Activated CD4-positive, alpha-beta T cell treated with anti-CD3 and anti-CD28 coated beads, Interleukin-2, amount 10 ng/mL, durations not matched to agents 24 days and 14 days (primary cell): ENCODE measurements around the gene JAML. TPM values are rescaled to one million over a fixed set of nuclear protein-coding genes. Genes with fewer than 3 reads are reported as not detected.
A peak's percentile ranks its signal among the peaks of the same experiment; 100 is the strongest.
"Not testable (repeated sequence)": the region's sequence is repeated elsewhere in the genome, so short reads cannot be mapped to it uniquely, and the experiment has no call there.

ENCODE experiments used
- DNase-seq: peaks from one replicate; pipeline ENCODE4 v3.0.0; 2022
- H3K27ac Mint-ChIP-seq: one replicate; pipeline ENCODE4 v1.8.0; 2022; ENCODE audit warnings: mild to moderate bottlenecking, mixed read lengths
- H3K27me3 Mint-ChIP-seq: one replicate; pipeline ENCODE4 v1.8.0; 2022; ENCODE audit warnings: mixed read lengths
- H3K36me3 Mint-ChIP-seq: one replicate; pipeline ENCODE4 v1.8.0; 2022; ENCODE audit warnings: low read depth, mild to moderate bottlenecking, mixed read lengths
- H3K4me1 Mint-ChIP-seq: one replicate; pipeline ENCODE4 v1.8.0; 2021; ENCODE audit warnings: mixed read lengths
- H3K4me3 Mint-ChIP-seq: one replicate; pipeline ENCODE4 v1.8.0; 2022; ENCODE audit warnings: mild to moderate bottlenecking, moderate library complexity, mixed read lengths
- H3K9me3 Mint-ChIP-seq: one replicate; pipeline ENCODE4 v1.8.0; 2021; ENCODE audit warnings: mixed read lengths
- intact Hi-C: fragments of 100-400 bp; cut with micrococcal nuclease; formaldehyde crosslinking; loops from one replicate; pipeline ENCODE4 v1.15.1; 2023
- total RNA-seq: library from RNA; stranded (reverse); gene quantifications from 2 replicates; pipeline ENCODE4 v1.2.3, GENCODE V29; 2022

The JAML gene
- total RNA-seq, 1 donor from 2014 or later, result 318 TPM

DNA sequence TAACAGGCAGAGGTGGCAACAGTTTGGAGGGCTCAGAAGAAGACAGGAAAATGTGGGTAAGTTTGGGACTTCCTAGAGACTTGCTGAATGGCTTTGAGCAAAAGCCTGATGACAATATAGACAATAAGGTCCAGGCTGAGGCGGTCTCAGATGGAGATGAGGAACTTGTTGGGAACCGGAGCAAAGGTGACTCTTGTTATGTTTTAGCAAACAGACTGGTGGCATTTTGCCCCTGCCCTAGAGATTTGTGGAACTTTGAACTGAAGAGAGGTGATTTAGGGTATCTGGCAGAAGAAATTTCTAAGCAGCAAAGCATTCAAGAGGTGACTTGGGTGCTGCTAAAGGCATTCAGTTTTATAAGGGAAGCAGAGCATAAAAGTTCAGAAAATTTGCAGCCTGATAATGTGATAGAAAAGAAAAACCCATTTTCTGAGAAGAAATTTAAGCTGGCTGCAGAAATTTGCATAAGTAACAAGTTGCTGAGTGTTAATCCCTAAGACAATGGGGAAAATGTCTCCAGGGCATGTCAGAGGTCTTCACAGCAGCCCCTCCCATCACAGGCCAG lies 33.8 kb downstream of the JAML start:
- H3K27ac Mint-ChIP-seq, DNase-seq, intact Hi-C loops, H3K4me1 Mint-ChIP-seq, H3K4me3 Mint-ChIP-seq, H3K9me3 Mint-ChIP-seq: not testable (repeated sequence)
- Mint-ChIP-seq H3K27me3 (peaks cover 19% of the 10 kb centered on the region), H3K36me3 (peaks cover 49% of the 10 kb centered on the region)

DNA sequence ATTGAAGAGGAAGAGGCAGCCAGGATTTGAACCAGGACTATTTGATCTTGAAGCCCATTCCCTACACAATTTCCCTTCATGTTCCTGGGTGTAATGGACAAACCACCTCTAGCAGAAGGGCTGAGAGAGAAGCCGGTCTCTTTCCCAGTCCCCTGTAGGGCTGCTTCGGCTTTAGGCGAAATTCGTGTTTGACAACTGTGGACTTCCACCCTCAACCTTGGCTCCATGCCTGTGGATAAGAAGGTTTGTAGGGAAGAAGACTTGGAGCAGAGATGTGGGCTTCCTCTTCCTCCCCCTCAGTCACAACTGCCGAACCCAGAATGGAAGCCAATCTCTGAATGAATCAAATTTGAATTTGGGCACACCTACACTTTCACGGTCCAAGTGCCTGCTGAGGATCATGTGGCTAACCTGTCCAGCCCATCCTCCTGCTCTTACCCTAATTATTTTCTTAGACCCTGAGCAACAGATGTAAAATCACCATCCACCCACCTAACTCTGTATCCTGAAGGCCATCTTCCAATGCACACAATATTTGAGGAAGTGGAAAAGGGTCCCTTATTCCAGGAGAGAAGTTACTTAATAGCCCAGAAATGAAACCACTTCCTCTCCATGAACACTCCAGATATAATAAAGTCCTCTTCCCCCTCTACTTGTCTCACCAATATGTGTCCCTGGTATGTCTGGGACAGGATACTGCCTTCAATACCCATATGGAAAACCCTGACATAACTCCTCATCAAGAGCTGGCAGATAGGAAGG lies 38.3 kb downstream of the JAML start:
- no peak overlapping the region for H3K27ac Mint-ChIP-seq
- no peaks in the 10 kb centered on the region for H3K9me3 Mint-ChIP-seq
- H3K4me1 Mint-ChIP-seq, result peaks cover 3% of the 10 kb centered on the region
- H3K4me3 Mint-ChIP-seq, result no peak overlapping the region
- peaks cover 40% of the 10 kb centered on the region for H3K27me3 Mint-ChIP-seq
- no peak for DNase-seq
- intact Hi-C loops, result no loop called here
- peaks cover 9% of the 10 kb centered on the region for H3K36me3 Mint-ChIP-seq

- H3K27me3 Mint-ChIP-seq, result peaks cover 39% of the 10 kb centered on the region
- no peak for DNase-seq
- no peaks in the 10 kb centered on the region for H3K36me3 Mint-ChIP-seq
- H3K4me3 Mint-ChIP-seq, result no peak overlapping the region
- no peaks in the 10 kb centered on the region for H3K9me3 Mint-ChIP-seq
- peaks cover 3% of the 10 kb centered on the region for H3K4me1 Mint-ChIP-seq
- intact Hi-C loops, result no loop called here
- no peak overlapping the region for H3K27ac Mint-ChIP-seq
Measured at GRCh38 chr11:118184784-118185579, 39.8 kb downstream of the JAML start.

DNA sequence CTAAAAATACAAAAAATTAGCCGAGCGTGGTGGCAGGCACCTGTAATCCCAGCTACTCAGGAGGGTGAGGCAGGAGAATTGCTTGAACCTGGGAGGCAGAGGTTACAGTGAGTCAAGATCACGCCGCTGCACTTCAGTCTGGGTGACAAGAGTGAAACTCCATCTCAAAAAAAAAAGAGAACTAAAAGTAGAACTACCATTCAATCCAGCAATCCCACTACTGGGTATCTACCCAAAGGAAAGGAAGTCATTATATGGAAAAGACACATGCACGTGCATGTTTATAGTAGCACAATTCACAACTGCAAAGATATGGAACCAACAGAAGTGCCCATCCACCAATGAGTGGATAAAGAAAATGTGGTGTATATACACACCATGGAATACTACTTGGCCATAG lies 41.1 kb downstream of the JAML start:
- H3K4me3 Mint-ChIP-seq, H3K4me1 Mint-ChIP-seq, H3K9me3 Mint-ChIP-seq, H3K27ac Mint-ChIP-seq, DNase-seq, intact Hi-C loops, H3K36me3 Mint-ChIP-seq: not testable (repeated sequence)
- H3K27me3 Mint-ChIP-seq, result peaks cover 32% of the 10 kb centered on the region

DNA sequence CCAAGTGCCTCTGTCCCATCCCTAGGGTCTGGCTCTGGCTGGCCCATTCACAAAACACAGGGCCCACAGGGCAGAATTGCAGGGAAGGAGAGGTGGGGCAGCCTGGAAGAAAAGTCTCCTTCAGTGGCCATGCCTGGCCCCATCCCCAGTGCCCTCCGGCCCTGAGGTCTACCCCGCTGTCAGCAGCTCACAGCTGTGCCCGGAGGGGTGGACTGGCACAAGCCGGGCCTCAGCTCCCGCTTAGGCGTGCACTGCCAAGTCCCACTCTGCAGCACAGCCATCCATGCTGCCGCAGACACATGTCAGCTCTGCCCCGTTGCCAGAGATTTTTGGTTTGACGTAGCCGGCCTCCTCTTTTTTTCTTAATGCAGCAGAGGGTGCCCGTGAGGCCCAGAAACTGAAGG lies 44.5 kb downstream of the JAML start:
- H3K4me1 Mint-ChIP-seq, result peaks cover 2% of the 10 kb centered on the region
- no peak overlapping the region for H3K4me3 Mint-ChIP-seq
- intact Hi-C loops, result no loop called here
- no peaks in the 10 kb centered on the region for H3K9me3 Mint-ChIP-seq
- H3K27me3 Mint-ChIP-seq, result peaks cover 36% of the 10 kb centered on the region
- H3K36me3 Mint-ChIP-seq, result no peaks in the 10 kb centered on the region
- DNase-seq, result no peak
- H3K27ac Mint-ChIP-seq, result no peak overlapping the region

DNA sequence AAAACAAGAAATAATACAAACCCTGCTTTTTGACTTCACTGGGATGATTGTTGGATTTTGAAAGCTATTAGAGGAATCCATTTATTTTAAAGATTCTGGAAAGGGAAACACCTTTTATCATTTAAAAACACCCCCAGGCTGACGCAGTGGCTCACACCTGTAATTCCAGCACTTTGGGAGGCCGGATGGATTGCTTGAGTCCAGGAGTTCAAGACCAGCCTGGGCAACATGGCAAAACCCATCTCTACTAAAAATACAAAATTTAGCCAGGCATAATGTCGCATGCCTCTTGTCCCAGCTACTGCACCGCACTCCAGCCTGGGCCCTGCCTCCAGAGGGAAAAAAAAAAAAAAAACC lies 48.1 kb downstream of the JAML start:
- no peak for DNase-seq
- Mint-ChIP-seq H3K27ac (no peak overlapping the region), H3K4me1 (peaks cover 4% of the 10 kb centered on the region), H3K36me3 (no peaks in the 10 kb centered on the region), H3K27me3 (peaks cover 20% of the 10 kb centered on the region), H3K9me3 (no peaks in the 10 kb centered on the region), H3K4me3 (no peak overlapping the region)
- intact Hi-C loops, result loop anchor here (10.0 kb wide), 1 partner anchor 372 kb away; no protein-coding TSS in a partner anchor

GRCh38 chr11:118175993-118176777 lies 48.6 kb downstream of the JAML start, which contains the start of gene SCN2B:
TSS of gene SCN2B (minus strand) at chr11:118176639. CDS start at chr11:118176431, 208 bp downstream.
- H3K36me3 Mint-ChIP-seq, result no peaks in the 10 kb centered on the region
- no peaks in the 10 kb centered on the region for H3K9me3 Mint-ChIP-seq
- no peak within 1 kb of the TSS for H3K4me3 Mint-ChIP-seq
- H3K27me3 Mint-ChIP-seq, result peaks cover 20% of the 10 kb centered on the region
- intact Hi-C loops, result loop anchor here (10.0 kb wide), 1 partner anchor 371 kb away; no protein-coding TSS in a partner anchor
- DNase-seq, result no peak
- H3K4me1 Mint-ChIP-seq, result peaks cover 8% of the 10 kb centered on the region
- H3K27ac Mint-ChIP-seq, result no peak within 1 kb of the TSS

DNA sequence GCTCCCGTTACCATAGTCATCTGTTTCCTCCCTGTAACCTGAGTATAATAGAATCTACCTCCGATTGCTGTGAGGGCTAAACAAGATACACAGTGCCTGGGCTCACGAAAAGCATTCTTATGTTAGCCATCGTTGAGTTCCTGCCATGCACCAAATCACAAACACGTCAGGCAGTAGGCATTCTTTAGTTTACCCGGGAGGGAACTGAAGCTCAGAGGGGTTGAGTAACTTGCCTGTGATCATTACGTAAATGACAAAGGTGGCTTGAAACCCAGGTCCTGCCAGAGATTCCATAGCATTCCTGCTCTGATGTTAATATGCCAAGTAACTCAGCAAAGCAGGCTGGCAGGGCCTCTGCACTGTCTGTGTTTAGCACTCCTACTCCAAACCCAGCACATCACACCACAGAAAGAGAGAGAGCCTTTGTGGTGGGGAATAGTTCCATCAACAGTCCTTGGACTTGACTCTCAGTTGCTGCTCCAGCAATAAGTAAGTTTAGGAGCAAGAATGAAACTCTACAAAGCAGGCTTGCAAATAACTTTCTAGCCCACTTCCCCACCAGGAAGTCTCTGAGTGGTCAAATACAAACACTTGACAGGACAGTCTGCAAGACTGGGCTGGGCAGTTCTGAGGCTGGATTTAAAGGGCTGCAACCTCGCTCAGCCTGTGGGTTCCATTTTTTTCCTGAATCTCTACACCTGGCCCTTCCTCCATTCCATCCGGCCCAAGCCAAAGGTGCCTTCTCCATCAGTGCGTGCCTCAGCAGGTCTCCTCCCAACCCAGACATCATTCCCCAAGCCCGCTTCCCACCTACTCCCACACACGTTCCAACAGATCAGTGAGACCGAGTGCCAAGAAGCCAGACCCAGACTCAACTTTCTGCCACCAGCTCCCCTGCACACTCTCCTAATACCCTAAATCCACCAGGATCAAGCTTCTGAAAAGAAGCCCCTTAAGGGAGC lies 49.5 kb downstream of the JAML start:
- Mint-ChIP-seq H3K27ac (no peak overlapping the region), H3K27me3 (peaks cover 20% of the 10 kb centered on the region), H3K9me3 (no peaks in the 10 kb centered on the region), H3K36me3 (no peaks in the 10 kb centered on the region), H3K4me1 (peaks cover 8% of the 10 kb centered on the region), H3K4me3 (no peak overlapping the region)
- intact Hi-C loops, result loop anchor here (10.0 kb wide), 1 partner anchor 371 kb away; no protein-coding TSS in a partner anchor
- no peak for DNase-seq

DNA sequence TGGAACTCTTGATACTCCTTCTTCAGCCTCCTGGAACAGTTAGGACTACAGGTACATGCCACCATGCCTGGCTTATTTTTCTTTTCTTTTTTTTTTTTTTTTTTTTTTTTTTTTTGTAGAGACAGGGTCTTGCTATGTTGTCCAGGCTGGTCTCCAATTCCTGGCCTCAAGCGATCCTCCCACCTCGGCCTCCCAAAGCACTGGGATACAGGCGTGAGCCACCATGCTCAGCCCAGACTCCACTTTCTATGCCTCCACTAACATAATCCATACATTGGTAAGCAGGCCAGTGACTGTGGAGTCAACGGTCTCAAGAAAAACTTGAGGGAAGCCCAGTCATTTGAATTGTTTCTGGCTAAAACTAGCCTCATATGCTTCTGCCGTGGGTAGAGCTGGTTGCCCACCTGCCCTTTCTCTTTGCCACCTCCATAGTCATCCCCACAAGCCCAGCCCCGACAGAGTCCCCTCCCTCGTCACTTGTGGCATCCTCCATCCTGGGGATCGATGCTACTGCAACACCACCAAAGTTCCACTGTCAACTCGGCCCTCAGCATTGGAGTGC lies 50.7 kb downstream of the JAML start:
- intact Hi-C loops, result loop anchor here (10.0 kb wide), 1 partner anchor 369 kb away; no protein-coding TSS in a partner anchor
- DNase-seq, result no peak
- Mint-ChIP-seq H3K9me3 (no peaks in the 10 kb centered on the region), H3K27ac (no peak overlapping the region), H3K4me1 (peaks cover 8% of the 10 kb centered on the region), H3K27me3 (peaks cover 21% of the 10 kb centered on the region), H3K36me3 (no peaks in the 10 kb centered on the region), H3K4me3 (no peak overlapping the region)

DNA sequence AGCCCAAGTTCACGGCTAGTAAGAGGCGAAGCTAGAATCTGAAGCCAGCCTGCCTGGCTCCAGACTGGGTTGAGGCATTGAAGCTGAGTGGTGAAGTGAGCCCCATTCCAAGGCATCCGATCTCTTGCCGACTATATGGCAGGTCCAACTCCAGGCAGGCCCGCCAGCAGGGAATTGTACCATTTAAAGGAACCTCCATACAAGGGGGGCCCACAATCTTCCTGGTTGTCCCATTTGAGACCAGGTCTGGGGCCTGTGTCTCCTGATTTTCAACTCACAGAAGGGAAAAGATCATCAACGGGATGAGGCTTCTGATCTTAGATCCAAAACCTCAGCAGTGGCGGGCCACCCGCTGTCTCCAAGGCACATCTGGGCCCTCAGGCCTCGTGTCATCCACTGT lies 52.5 kb downstream of the JAML start:
- Mint-ChIP-seq H3K27me3 (peaks cover 20% of the 10 kb centered on the region), H3K36me3 (no peaks in the 10 kb centered on the region), H3K27ac (no peak overlapping the region), H3K9me3 (no peaks in the 10 kb centered on the region), H3K4me1 (peaks cover 8% of the 10 kb centered on the region), H3K4me3 (no peak overlapping the region)
- intact Hi-C loops, result loop anchor here (10.0 kb wide), 1 partner anchor 368 kb away; no protein-coding TSS in a partner anchor
- no peak for DNase-seq

- intact Hi-C loops, result loop anchor here (1.0 to 10.0 kb wide), 2 partner anchors 26 to 367 kb away; no protein-coding TSS in a partner anchor
- H3K27me3 Mint-ChIP-seq, result peaks cover 20% of the 10 kb centered on the region
- no peaks in the 10 kb centered on the region for H3K36me3 Mint-ChIP-seq
- no peaks in the 10 kb centered on the region for H3K9me3 Mint-ChIP-seq
- peaks cover 8% of the 10 kb centered on the region for H3K4me1 Mint-ChIP-seq
- peak overlapping the region; percentile 12 for H3K4me3 Mint-ChIP-seq
- no peak overlapping the region for H3K27ac Mint-ChIP-seq
- peak; percentile 92 for DNase-seq
Measured at GRCh38 chr11:118171269-118172062, 53.3 kb downstream of the JAML start.

GRCh38 chr11:118170882-118171268 lies 53.9 kb downstream of the JAML start:
- peaks cover 7% of the 10 kb centered on the region for H3K4me1 Mint-ChIP-seq
- peaks cover 14% of the 10 kb centered on the region for H3K27me3 Mint-ChIP-seq
- H3K27ac Mint-ChIP-seq, result no peak overlapping the region
- DNase-seq, result no peak
- H3K4me3 Mint-ChIP-seq, result no peak overlapping the region
- intact Hi-C loops, result loop anchor here (1.0 to 10.0 kb wide), 2 partner anchors 26 to 366 kb away; no protein-coding TSS in a partner anchor
- no peaks in the 10 kb centered on the region for H3K36me3 Mint-ChIP-seq
- H3K9me3 Mint-ChIP-seq, result no peaks in the 10 kb centered on the region
